ENCODE results near the gene RERE.

Gene RERE

GRCh38 chr1:8312235-8313218 lies 504.9 kb downstream of the RERE start:
- DNase-seq: no peak

GRCh38 chr1:8311068-8311718 lies 506.2 kb downstream of the RERE start:
- DNase-seq: no peak

- no peak for DNase-seq
These were observed 509.8 kb downstream of the RERE start for GRCh38 chr1:8307628-8308027.

- no peak for DNase-seq
These were observed 513.6 kb downstream of the RERE start for GRCh38 chr1:8303876-8304275.

GRCh38 chr1:8303141-8303540 lies 514.3 kb downstream of the RERE start:
- no peak for DNase-seq

Data from stimulated activated CD4-positive, alpha-beta T cell treated with anti-CD3 and anti-CD28 coated beads, Interleukin-2, amount 100 ng/mL, for 48 hours (primary cell).